Activated gamma-delta T cell treated with anti-CD3 and anti-CD28 coated beads, Interleukin-2, amount 50 U/mL, for 16 hours (primary cell): ENCODE results near the gene LCE6A.

Source experiments
- DNase-seq: peaks from one replicate; pipeline ENCODE4 v3.0.0-alpha.2; 2020; ENCODE audit warnings: low read depth

LCE6A gene

GRCh38 chr1:152876827-152877226 is 34.2 kb downstream of the LCE6A start:
- DNase-seq = no peak

- DNase-seq = no peak
Observed at GRCh38 chr1:152878042-152878441, 35.4 kb downstream of the LCE6A start, which contains the start of gene SMCP. Gene SMCP, plus strand, starts transcription at chr1:152878322. Its CDS starts 6,101 bp downstream, at chr1:152884423.

- no peak for DNase-seq
Observed at GRCh38 chr1:152879559-152880198, 37.0 kb downstream of the LCE6A start.

GRCh38 chr1:152880316-152880715 is 37.7 kb downstream of the LCE6A start:
- no peak for DNase-seq

GRCh38 chr1:152880907-152881306 is 38.3 kb downstream of the LCE6A start:
- DNase-seq = no peak

- DNase-seq = no peak
Observed at GRCh38 chr1:152884085-152884484, 41.4 kb downstream of the LCE6A start.

GRCh38 chr1:152884506-152884905 is 41.9 kb downstream of the LCE6A start:
- DNase-seq = no peak

GRCh38 chr1:152884966-152885624 is 42.4 kb downstream of the LCE6A start:
- no peak for DNase-seq

GRCh38 chr1:152886085-152886484 is 43.4 kb downstream of the LCE6A start:
- no peak for DNase-seq

GRCh38 chr1:152886758-152887409 is 44.2 kb downstream of the LCE6A start:
- DNase-seq = no peak

GRCh38 chr1:152888126-152888525 is 45.5 kb downstream of the LCE6A start:
- no peak for DNase-seq
